Endothelial cell of umbilical vein (primary cell): ENCODE data around the gene MACROD2. TPM values are rescaled to one million over a fixed set of nuclear protein-coding genes. Genes with fewer than 3 reads are reported as not detected.

ENCODE experiments used
- BruUV-seq: library from RNA; stranded (reverse); fragments of 400-500 nt; replicated peaks from 2 replicates; lab custom pipeline; 2021; lab: Mats Ljungman, UMichigan
- CTCF ChIA-PET: fragments of 300-600, 350-600 bp; sonication (Branson Sonifier 250); formaldehyde crosslinking; loops from one replicate; lab custom pipeline; 2021; ENCODE audit warnings: antibody characterized with exemption, inconsistent platforms; lab: Charles Lee
- POLR2A ChIA-PET: fragments of 300-600, 350-600 bp; sonication (Branson Sonifier 250); formaldehyde crosslinking; loops from one replicate; lab custom pipeline; 2021; ENCODE audit warnings: antibody characterized with exemption, inconsistent platforms; lab: Charles Lee
- DNase-seq: peaks from one replicate; pipeline ENCODE4 v3.0.0-alpha.2; 2011; ENCODE audit warnings: low read depth, low spot score
- FAIRE-seq: peaks from 2 replicates; lab custom pipeline; 2011; peaks lifted over from hg19 to GRCh38; lab: Jason Lieb, UNC
- H2AFZ ChIP-seq: 2 replicates; pipeline ENCODE4 v1.6.0; 2012; ENCODE audit warnings: low read depth, low read length, control low read depth, inconsistent platforms
- H3K27ac ChIP-seq: 2 replicates; pipeline ENCODE4 v1.5.1; 2011; ENCODE audit warnings: low read depth, mild to moderate bottlenecking, control low read depth, low read length, moderate library complexity; ENCODE audit not compliant: insufficient read depth
- H3K27me3 ChIP-seq, 2 experiments: 2 replicates each; pipeline versions ENCODE4 v1.6.0 to v1.6.1; 2011; ENCODE audit warnings: low read length in 2 of 2, mixed read lengths in 1 of 2; ENCODE audit not compliant: control insufficient read depth in 2 of 2, insufficient read depth in 2 of 2
- H3K36me3 ChIP-seq, 2 experiments: 2 replicates in 1 of 2; 3 replicates in 1 of 2; pipeline ENCODE4 v1.5.1; 2011; ENCODE audit warnings: low read length in 2 of 2, mild to moderate bottlenecking in 1 of 2, moderate library complexity in 1 of 2; ENCODE audit not compliant: control insufficient read depth in 2 of 2, insufficient read depth in 2 of 2; ENCODE audit errors: extremely low read depth in 1 of 2
- H3K4me1 ChIP-seq: 3 replicates; pipeline ENCODE4 v1.5.1; 2011; ENCODE audit warnings: mild to moderate bottlenecking, low read length; ENCODE audit not compliant: control insufficient read depth, insufficient read depth; ENCODE audit errors: extremely low read depth
- H3K4me2 ChIP-seq: 2 replicates; pipeline ENCODE4 v1.6.1; 2011; ENCODE audit warnings: low read length, control low read depth, mixed read lengths; ENCODE audit not compliant: insufficient read depth
- H3K4me3 ChIP-seq, 3 experiments: fragments of 200-600 bp in 1 of 3; sonication (generic), shearing (Covaris generic) in 1 of 3; replicated peaks in 1 of 3; 2 replicates each; pipeline ENCODE4 v1.5.1; 2011 to 2016; ENCODE audit warnings: control low read depth in 3 of 3, low read length in 3 of 3, mild to moderate bottlenecking in 2 of 3, inconsistent platforms in 1 of 3, low read depth in 1 of 3, moderate library complexity in 1 of 3; ENCODE audit not compliant: insufficient read depth in 1 of 3
- H3K79me2 ChIP-seq: 2 replicates; pipeline ENCODE4 v1.6.0; 2012; ENCODE audit warnings: low read length, inconsistent platforms; ENCODE audit not compliant: control insufficient read depth, insufficient read depth
- H3K9ac ChIP-seq: replicated peaks from 2 replicates; pipeline ENCODE3; 2011; ENCODE audit warnings: low read length, control low read depth; ENCODE audit not compliant: insufficient read depth; ENCODE audit errors: extremely low read depth
- H3K9me1 ChIP-seq: replicated peaks from 3 replicates; pipeline ENCODE4 v1.6.0; 2011; ENCODE audit warnings: mild to moderate bottlenecking, low read length; ENCODE audit not compliant: control insufficient read depth, insufficient read depth; ENCODE audit errors: extremely low read depth
- H3K9me3 ChIP-seq: replicated peaks from 2 replicates; pipeline ENCODE4 v1.5.1; 2012; ENCODE audit warnings: low read length, inconsistent platforms; ENCODE audit not compliant: control insufficient read depth, insufficient read depth
- H4K20me1 ChIP-seq: replicated peaks from 2 replicates; pipeline ENCODE3; 2011; ENCODE audit warnings: mild to moderate bottlenecking, low read length; ENCODE audit not compliant: control insufficient read depth, insufficient read depth; ENCODE audit errors: extremely low read depth
- CTCF ChIP-seq, 2 donors: IDR thresholded peaks; 1 replicate in 1 of 2; 2 replicates in 1 of 2; pipeline ENCODE4 v1.5.1; 2011; ENCODE audit warnings: low read length in 2 of 2, mild to moderate bottlenecking in 2 of 2, moderate library complexity in 2 of 2, control low read depth in 1 of 2, inconsistent platforms in 1 of 2, low read depth in 1 of 2; ENCODE audit not compliant: insufficient read depth in 1 of 2; ENCODE audit errors: extremely low read depth in 1 of 2
- EZH2 ChIP-seq: IDR thresholded peaks from 2 replicates; pipeline ENCODE4 v1.6.1; 2012; ENCODE audit warnings: borderline replicate concordance, low read depth, mild to moderate bottlenecking, moderate library complexity, low read length, inconsistent platforms; ENCODE audit not compliant: severe bottlenecking
- FOS ChIP-seq: IDR thresholded peaks from 2 replicates; pipeline ENCODE4 v1.6.1; 2011; ENCODE audit warnings: mild to moderate bottlenecking, low read length, moderate library complexity, borderline replicate concordance; ENCODE audit not compliant: insufficient read depth
- GATA2 ChIP-seq: IDR thresholded peaks from 2 replicates; pipeline ENCODE4 v1.7.0; 2011; ENCODE audit warnings: low read depth, mild to moderate bottlenecking, moderate library complexity, mixed read lengths, low read length; ENCODE audit not compliant: insufficient read length, insufficient read depth
- JUN ChIP-seq: IDR thresholded peaks from 2 replicates; pipeline ENCODE4 v1.6.1; 2011; ENCODE audit warnings: borderline replicate concordance, low read depth; ENCODE audit not compliant: insufficient read length, insufficient read depth
- MAX ChIP-seq: IDR thresholded peaks from 2 replicates; pipeline ENCODE4 v1.6.1; 2011; ENCODE audit not compliant: insufficient read depth, insufficient read length
- MYC ChIP-seq: IDR thresholded peaks from one replicate; pipeline ENCODE4 v1.6.1; 2011; ENCODE audit warnings: mild to moderate bottlenecking, low read depth, low read length
- POLR2A ChIP-seq: IDR thresholded peaks from 2 replicates; pipeline ENCODE4 v1.6.1; 2012; ENCODE audit warnings: low read depth, mild to moderate bottlenecking, control low read depth, low read length
- POLR2AphosphoS5 ChIP-seq: IDR thresholded peaks from 2 replicates; pipeline ENCODE4 v1.6.1; 2012; ENCODE audit warnings: low read depth, mild to moderate bottlenecking, control low read depth, low read length, moderate library complexity; ENCODE audit not compliant: insufficient read depth
- dilution Hi-C: fragments of 300-500 bp; cut with MboI; formaldehyde crosslinking; loops from one replicate; pipeline ENCODE4 v1.15.0; 2019; ENCODE audit warnings: low sequenced_read_pairs; ENCODE audit not compliant: extremely low pct_ligation_motif_present
- intact Hi-C: fragments of 100-400 bp; cut with micrococcal nuclease; formaldehyde crosslinking; loops from one replicate; pipeline ENCODE4 v1.10.0; 2022
- polyA plus RNA-seq, 4 experiments: library from polyadenylated mRNA; depleted of rRNA in 3 of 4; stranded (reverse) in 3 of 4; unstranded in 1 of 4; fragments of >200 nt; gene quantifications; 2 replicates each; pipeline versions ENCODE4 v1.2.1 to v1.2.3, GENCODE V29; 2011 to 2012; ENCODE audit warnings: missing spikeins in 1 of 4
- total RNA-seq: library from RNA; stranded (reverse); gene quantifications from 2 replicates; pipeline ENCODE4 v1.2.3, GENCODE V29; 2021

Gene MACROD2
- total and polyA plus RNA-seq, 2 donors (not counting 3 experiments of a cell fraction or from before 2014, with no cell fraction given) = 0.11 to 0.73 TPM

GRCh38 chr20:15951658-15952057 lies 1956.3 kb downstream of the MACROD2 start:
- H3K4me3 ChIP-seq = no peak overlapping the region
- no peaks in the 10 kb centered on the region for H3K9me1 ChIP-seq
- H3K4me1 ChIP-seq = no peaks in the 10 kb centered on the region
- no peaks in the 10 kb centered on the region for H3K27me3 ChIP-seq
- TF ChIP-seq POLR2A = no peak
- TF ChIP-seq MAX = no peak
- TF ChIP-seq POLR2AphosphoS5 = no peak
- no peaks in the 10 kb centered on the region for H3K36me3 ChIP-seq
- no peak for FAIRE-seq
- no peaks in the 10 kb centered on the region for H3K9me3 ChIP-seq
- no peaks in the 10 kb centered on the region for H3K79me2 ChIP-seq
- no peak overlapping the region for H2AFZ ChIP-seq
- no peaks in the 10 kb centered on the region for H4K20me1 ChIP-seq
- POLR2A ChIA-PET = no interaction called here
- H3K27ac ChIP-seq = no peak overlapping the region
- DNase-seq = no peak
- H3K4me2 ChIP-seq = no peak overlapping the region
- no TSS peak for BruUV-seq
- CTCF ChIA-PET = no interaction called here
- no peak overlapping the region for H3K9ac ChIP-seq
- dilution Hi-C loops (no loop called here), intact Hi-C loops (no loop called here)

- Histone ChIP-seq H3K4me2 (no peak overlapping the region), H3K36me3 (no peaks in the 10 kb centered on the region), H3K27ac (no peak overlapping the region), H3K27me3 (no peaks in the 10 kb centered on the region), H3K9me3 (no peaks in the 10 kb centered on the region), H4K20me1 (no peaks in the 10 kb centered on the region), H2AFZ (no peak overlapping the region), H3K4me3 (no peak overlapping the region), H3K79me2 (no peaks in the 10 kb centered on the region), H3K9ac (no peak overlapping the region), H3K9me1 (no peaks in the 10 kb centered on the region), H3K4me1 (no peaks in the 10 kb centered on the region)
- CTCF ChIA-PET = no interaction called here
- DNase-seq (no peak), FAIRE-seq (no peak)
- no TSS peak for BruUV-seq
- no peak for TF ChIP-seq GATA2
- no peak for TF ChIP-seq FOS
- TF ChIP-seq MYC = no peak
- TF ChIP-seq JUN = no peak
- no peak for TF ChIP-seq MAX
- no peak for TF ChIP-seq POLR2A
- TF ChIP-seq CTCF (IDR thresholded peaks at IDR 0.05; ENCODE audit: extremely low read depth in 1 of 2, insufficient read depth in 1 of 2, low read depth in 1 of 2, low read length in 2 of 2) = no peak
- TF ChIP-seq EZH2 = no peak
- TF ChIP-seq POLR2AphosphoS5 = no peak
- dilution Hi-C loops (no loop called here), intact Hi-C loops (no loop called here)
- POLR2A ChIA-PET = no interaction called here
Measured at GRCh38 chr20:15958142-15958541, 1962.8 kb downstream of the MACROD2 start.
